Measurements from ENCODE around the gene DNAH5. TPM values are rescaled to one million over a fixed set of nuclear protein-coding genes. Genes with fewer than 3 reads are reported as not detected.

DNAH5 gene
- total and polyA plus RNA-seq, 2 of the 13 experiments (the other 11 are each of a cell fraction or from before 2014, with no cell fraction given) = 0.09 TPM

- no peak for TF ChIP-seq ZNF205 (CRISPR knock-in tag; IDR thresholded peaks at IDR 0.05)
- TF ChIP-seq HNF4G (IDR thresholded peaks at IDR 0.05; ENCODE audit: borderline replicate concordance, low read depth, low read length) = no peak
- no peak for TF ChIP-seq HNF4G (CRISPR knock-in tag; IDR thresholded peaks at IDR 0.05; ENCODE audit: borderline replicate concordance, low read depth)
- no peak for TF ChIP-seq PHF21A (CRISPR knock-in tag; IDR thresholded peaks at IDR 0.05)
- no peak for TF ChIP-seq BATF2 (CRISPR knock-in tag; IDR thresholded peaks at IDR 0.05)
- no peak for TF ChIP-seq ZNF280D (CRISPR knock-in tag; IDR thresholded peaks at IDR 0.05)
Measured at GRCh38 chr5:13785781-13786415, 158.6 kb downstream of the DNAH5 start (continued).

- ATAC-seq = no peak
- ChIA-PET POLR2A (no interaction called here), CTCF (ENCODE audit: low intra/inter-chr PET ratio, low total read pairs) (no interaction called here)
- in situ Hi-C loops (cut with HindIII; ENCODE audit: extremely low pct_ligation_motif_present, low pct_unique_long_range_greater_than_20kb) (no loop called here), intact Hi-C loops (cut with micrococcal nuclease; ENCODE audit: unreplicated experiment) (no loop called here)
- no peak overlapping the region for H3K4me2 ChIP-seq (ENCODE audit: low read depth, low read length)
- 10% methylated on average over 10 of the region's 10 CpGs for WGBS (ENCODE audit: low lambda C conversion rate)
- no peak overlapping the region for H2AFZ ChIP-seq (ENCODE audit: low read length)
- no peak for FAIRE-seq
- no peaks in the 10 kb centered on the region for H4K20me1 ChIP-seq (ENCODE audit: insufficient read depth, low read length)
- no peak overlapping the region for H3K4me3 ChIP-seq (replicated peaks in 1 of 3; ENCODE audit: insufficient read depth in 1 of 3, low read depth in 2 of 3, low read length in 3 of 3)
- H3K9me3 ChIP-seq (ENCODE audit: low read length) = no peaks in the 10 kb centered on the region
- BruUV-seq (replicated peaks) = no TSS peak
- no peaks in the 10 kb centered on the region for H3K79me2 ChIP-seq (ENCODE audit: insufficient read depth, low read length)
- no peaks in the 10 kb centered on the region; a peak in 1 of 5 replicates for H3K27me3 ChIP-seq (ENCODE audit: control insufficient read depth in 1 of 2, insufficient read depth in 2 of 2, low read length in 2 of 2)
- no peaks in the 10 kb centered on the region for H3K4me1 ChIP-seq (ENCODE audit: insufficient read depth, low read length)
- DNase-seq (ENCODE audit: low spot score) = no peak
- H3K27ac ChIP-seq (ENCODE audit: extremely low read length, insufficient read depth, low read length) = no peak overlapping the region
- H3K9ac ChIP-seq (ENCODE audit: insufficient read depth, low read depth, low read length) = no peak overlapping the region
- no peaks in the 10 kb centered on the region for H3K36me3 ChIP-seq (replicated peaks in 1 of 2; ENCODE audit: control insufficient read depth in 1 of 2, insufficient read depth in 2 of 2, low read length in 2 of 2)
- TF ChIP-seq ZBTB33 (CRISPR knock-in tag; IDR thresholded peaks at IDR 0.05) = no peak
- no peak for TF ChIP-seq KLF9 (CRISPR knock-in tag; IDR thresholded peaks at IDR 0.05; ENCODE audit: low read depth)
- TF ChIP-seq SATB2 (CRISPR knock-in tag; IDR thresholded peaks at IDR 0.05) = no peak
- no peak for TF ChIP-seq RXRB (CRISPR knock-in tag; IDR thresholded peaks at IDR 0.05; ENCODE audit: borderline replicate concordance)
- TF ChIP-seq ZBTB21 (CRISPR knock-in tag; IDR thresholded peaks at IDR 0.05) = no peak
- TF ChIP-seq PATZ1 (CRISPR knock-in tag; IDR thresholded peaks at IDR 0.05) = no peak
- no peak for TF ChIP-seq MTA1 (CRISPR knock-in tag; IDR thresholded peaks at IDR 0.05; ENCODE audit: borderline replicate concordance)
- no peak for TF ChIP-seq HDAC2 (CRISPR knock-in tag; IDR thresholded peaks at IDR 0.05)
- no peak for TF ChIP-seq NFE2L2 (IDR thresholded peaks at IDR 0.05; ENCODE audit: low read length)
- no peak for TF ChIP-seq AHR (CRISPR knock-in tag; IDR thresholded peaks at IDR 0.05)
- no peak for TF ChIP-seq TMF1 (CRISPR knock-in tag; IDR thresholded peaks at IDR 0.05; ENCODE audit: low read depth)
- TF ChIP-seq KLF11 (CRISPR knock-in tag; IDR thresholded peaks at IDR 0.05) = no peak
Measured at GRCh38 chr5:13783726-13784125, 160.8 kb downstream of the DNAH5 start.
